ENCODE results near the gene RAP1GAP. TPM values are rescaled to one million over a fixed set of nuclear protein-coding genes. Genes with fewer than 3 reads are reported as not detected.

The RAP1GAP gene
- total and polyA plus RNA-seq, 9 of the 15 experiments (the other 6 are each of a cell fraction or from before 2014, with no cell fraction given) = 0.29 to 30.2 (median 19.2) TPM

DNA sequence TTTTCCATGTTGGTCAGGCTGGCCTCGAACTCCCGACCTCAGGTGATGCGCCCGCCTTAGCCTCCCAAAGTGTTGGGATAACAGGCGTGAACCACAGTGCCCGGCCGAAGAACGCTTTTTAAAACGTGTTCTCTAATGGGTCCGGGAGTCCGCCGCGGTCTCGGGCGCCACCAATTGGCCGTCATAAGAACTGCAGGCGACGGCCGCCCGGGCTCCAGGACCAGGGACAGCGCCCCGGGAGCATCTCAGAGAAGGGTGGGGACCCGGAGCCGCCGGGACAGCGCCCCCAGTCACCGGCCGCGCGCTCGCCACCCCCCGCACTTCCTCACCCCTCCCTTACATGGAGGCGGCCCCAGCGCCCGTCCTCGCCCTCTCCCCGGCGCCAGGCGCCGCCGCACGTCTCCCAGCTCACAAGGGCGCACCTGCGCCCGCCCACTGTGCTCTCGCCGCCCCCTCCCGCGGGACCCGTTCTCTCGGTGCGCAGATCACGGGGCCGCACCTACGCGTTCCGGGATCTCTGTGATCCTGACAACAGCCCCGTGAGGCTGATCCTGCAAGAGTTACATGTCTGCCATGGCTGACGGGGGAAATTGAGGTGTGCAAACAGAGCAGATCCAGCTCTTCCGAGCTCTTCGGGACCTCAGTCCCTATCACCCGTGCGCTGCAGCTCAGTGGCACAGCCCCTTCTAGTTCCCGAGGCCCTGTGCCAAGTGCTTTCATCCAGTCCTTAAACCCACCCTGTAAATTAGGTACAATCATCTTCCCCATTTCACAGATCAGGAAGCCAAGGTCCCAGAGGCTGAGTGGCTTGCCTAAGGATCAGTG is 9.8 kb downstream of the RAP1GAP start (continued):
- TF ChIP-seq KLF1 (tag; IDR thresholded peaks at IDR 0.05) = peak; percentile 98

- no peaks in the 10 kb centered on the region for H3K27me3 ChIP-seq (ENCODE audit: control insufficient read depth in 2 of 2, insufficient read depth in 2 of 2, low read length in 2 of 2)
- no peaks in the 10 kb centered on the region for H3K79me2 ChIP-seq (ENCODE audit: control insufficient read depth, insufficient read depth, low read length)
- H3K9ac ChIP-seq (ENCODE audit: insufficient read depth in 1 of 2, low read depth in 2 of 2, low read length in 2 of 2) = 0 out of 4 replicates have a peak overlapping the region, but pooled peaks of 1 of the 2 experiments have one; percentile 29
- no peak overlapping the region for H3K27ac ChIP-seq (ENCODE audit: extremely low read depth, low read depth, low read length)
- 30% methylated on average over 10 of the region's 10 CpGs for WGBS (ENCODE audit: insufficient coverage, low coverage, missing lambda C conversion rate)
- peaks cover 7% of the 10 kb centered on the region for H3K9me1 ChIP-seq (ENCODE audit: control insufficient read depth, insufficient read depth, low read length)
- BruUV-seq (replicated peaks) = no TSS peak
- no peak overlapping the region for H3K4me3 ChIP-seq
- ATAC-seq = no peak
- peaks cover 17 to 30% of the 10 kb centered on the region in 2 experiments; a peak in 4 of 5 replicates for H3K4me1 ChIP-seq (replicated peaks in 1 of 2; ENCODE audit: control insufficient read depth in 2 of 2, insufficient read depth in 2 of 2, low read length in 2 of 2)
- H3K4me2 ChIP-seq (ENCODE audit: insufficient read depth, low read length) = no peak overlapping the region
- no peaks in the 10 kb centered on the region for H3K36me3 ChIP-seq (ENCODE audit: control insufficient read depth, insufficient read depth, low read length)
- intact Hi-C loops (cut with micrococcal nuclease) (loop anchor here (2.0 to 5.0 kb wide), 7 partner anchors 49 to 420 kb away; no protein-coding TSS in a partner anchor), in situ Hi-C loops (cut with MboI) (loop anchor here (5.0 to 25.0 kb wide), 3 partner anchors 145 to 403 kb away; partner anchors contain the start of gene ALPL)
- no peaks in the 10 kb centered on the region for H3K9me3 ChIP-seq (replicated peaks; ENCODE audit: control insufficient read depth, insufficient read depth, low read depth, low read length)
- no peak overlapping the region for H2AFZ ChIP-seq (ENCODE audit: low read depth, low read length)
- H4K20me1 ChIP-seq (replicated peaks; ENCODE audit: control insufficient read depth, insufficient read depth, low read length) = peaks cover 35% of the 10 kb centered on the region
- DNase-seq (ENCODE audit: extremely low read depth in 1 of 4, low spot score in 3 of 4) = peak in 3 of 4 experiments; percentile 43 to 48 (median 46)
- FAIRE-seq = no peak
- ChIA-PET CTCF (ENCODE audit: low intra/inter-chr PET ratio) (interaction anchor here (1.3 to 2.0 kb wide), 3 partner anchors 149 to 426 kb away, joined by 3 to 11 read pairs (median 7); no protein-coding TSS in a partner anchor), POLR2A (no interaction called here)
- TF ChIP-seq RAD21 (CRISPR knock-in tag; conservative IDR thresholded peaks at IDR 0.05 in 1 of 2, IDR thresholded peaks at IDR 0.05 in 1 of 2) (peak in 1 of 2 experiments; percentile 38; a peak in 2 of 4 replicates), NCOA1 (IDR thresholded peaks at IDR 0.05; ENCODE audit: low read depth) (no peak), ZBTB7A (IDR thresholded peaks at IDR 0.05; ENCODE audit: borderline replicate concordance, control insufficient read depth, low read depth, low read length) (peak; percentile 31; the same call in 1 of the 2 replicates), E2F6 (IDR thresholded peaks at IDR 0.05; ENCODE audit: borderline replicate concordance in 1 of 2, extremely low read depth in 1 of 2, insufficient read depth in 1 of 2, insufficient read length in 1 of 2, low read depth in 1 of 2, low read length in 1 of 2, poor library complexity in 1 of 2, severe bottlenecking in 1 of 2) (no peak), AFF4 (CRISPR knock-in tag; IDR thresholded peaks at IDR 0.05) (no peak), PHB (CRISPR knock-in tag; IDR thresholded peaks at IDR 0.05) (no peak), PURB (CRISPR knock-in tag; IDR thresholded peaks at IDR 0.05; ENCODE audit: low read depth) (no peak)
- TF ChIP-seq, protein P1, sequence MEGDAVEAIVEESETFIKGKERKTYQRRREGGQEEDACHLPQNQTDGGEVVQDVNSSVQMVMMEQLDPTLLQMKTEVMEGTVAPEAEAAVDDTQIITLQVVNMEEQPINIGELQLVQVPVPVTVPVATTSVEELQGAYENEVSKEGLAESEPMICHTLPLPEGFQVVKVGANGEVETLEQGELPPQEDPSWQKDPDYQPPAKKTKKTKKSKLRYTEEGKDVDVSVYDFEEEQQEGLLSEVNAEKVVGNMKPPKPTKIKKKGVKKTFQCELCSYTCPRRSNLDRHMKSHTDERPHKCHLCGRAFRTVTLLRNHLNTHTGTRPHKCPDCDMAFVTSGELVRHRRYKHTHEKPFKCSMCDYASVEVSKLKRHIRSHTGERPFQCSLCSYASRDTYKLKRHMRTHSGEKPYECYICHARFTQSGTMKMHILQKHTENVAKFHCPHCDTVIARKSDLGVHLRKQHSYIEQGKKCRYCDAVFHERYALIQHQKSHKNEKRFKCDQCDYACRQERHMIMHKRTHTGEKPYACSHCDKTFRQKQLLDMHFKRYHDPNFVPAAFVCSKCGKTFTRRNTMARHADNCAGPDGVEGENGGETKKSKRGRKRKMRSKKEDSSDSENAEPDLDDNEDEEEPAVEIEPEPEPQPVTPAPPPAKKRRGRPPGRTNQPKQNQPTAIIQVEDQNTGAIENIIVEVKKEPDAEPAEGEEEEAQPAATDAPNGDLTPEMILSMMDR (IDR thresholded peaks at IDR 0.05 in 2 of 3, conservative IDR thresholded peaks at IDR 0.05 in 1 of 3; ENCODE audit: insufficient read depth in 2 of 3, low read depth in 1 of 3, low read length in 3 of 3) = peak; percentile 42 to 54 (median 44)
Measured at GRCh38 chr1:21657456-21658190, 11.5 kb downstream of the RAP1GAP start.

Measured in K562 (cell line).